ENCODE results near the gene DCLK1.

GRCh38 chr13:35833608-35834275 lies 297.4 kb downstream of the DCLK1 start:
- TF ChIP-seq POLR2AphosphoS5 (IDR thresholded peaks at IDR 0.05) (no peak), POLR2A (IDR thresholded peaks at IDR 0.05) (no peak)
- TF ChIP-seq, protein P1, sequence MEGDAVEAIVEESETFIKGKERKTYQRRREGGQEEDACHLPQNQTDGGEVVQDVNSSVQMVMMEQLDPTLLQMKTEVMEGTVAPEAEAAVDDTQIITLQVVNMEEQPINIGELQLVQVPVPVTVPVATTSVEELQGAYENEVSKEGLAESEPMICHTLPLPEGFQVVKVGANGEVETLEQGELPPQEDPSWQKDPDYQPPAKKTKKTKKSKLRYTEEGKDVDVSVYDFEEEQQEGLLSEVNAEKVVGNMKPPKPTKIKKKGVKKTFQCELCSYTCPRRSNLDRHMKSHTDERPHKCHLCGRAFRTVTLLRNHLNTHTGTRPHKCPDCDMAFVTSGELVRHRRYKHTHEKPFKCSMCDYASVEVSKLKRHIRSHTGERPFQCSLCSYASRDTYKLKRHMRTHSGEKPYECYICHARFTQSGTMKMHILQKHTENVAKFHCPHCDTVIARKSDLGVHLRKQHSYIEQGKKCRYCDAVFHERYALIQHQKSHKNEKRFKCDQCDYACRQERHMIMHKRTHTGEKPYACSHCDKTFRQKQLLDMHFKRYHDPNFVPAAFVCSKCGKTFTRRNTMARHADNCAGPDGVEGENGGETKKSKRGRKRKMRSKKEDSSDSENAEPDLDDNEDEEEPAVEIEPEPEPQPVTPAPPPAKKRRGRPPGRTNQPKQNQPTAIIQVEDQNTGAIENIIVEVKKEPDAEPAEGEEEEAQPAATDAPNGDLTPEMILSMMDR (IDR thresholded peaks at IDR 0.05): no peak

All from prostate gland (tissue), 2 donors.